GM21528 (cell line): ENCODE data around the gene MLKL.
"Not testable (repeated sequence)": the region's sequence is repeated elsewhere in the genome, so short reads cannot be mapped to it uniquely, and the experiment has no call there.

Source experiments
- ATAC-seq: cut with Tn5 transposase; IDR thresholded peaks from one replicate; pipeline ENCODE4 v1.9.1; 2021; ENCODE audit warnings: mild to moderate bottlenecking, moderate library complexity; ENCODE audit not compliant: unreplicated experiment, low FRiP score

Gene MLKL

GRCh38 chr16:74657870-74658642, 42.6 kb downstream of the MLKL start:
- ATAC-seq = no peak

GRCh38 chr16:74654536-74655050, 46.1 kb downstream of the MLKL start:
- ATAC-seq = no peak

GRCh38 chr16:74652883-74653282, 47.8 kb downstream of the MLKL start:
- not testable (repeated sequence) for ATAC-seq

- no peak for ATAC-seq
Measured at GRCh38 chr16:74652249-74652648, 48.4 kb downstream of the MLKL start.

- ATAC-seq = no peak
Measured at GRCh38 chr16:74651841-74652240, 48.8 kb downstream of the MLKL start.

GRCh38 chr16:74650966-74651567, 49.6 kb downstream of the MLKL start:
- no peak for ATAC-seq

- ATAC-seq = no peak
Measured at GRCh38 chr16:74649839-74650504, 50.7 kb downstream of the MLKL start.

GRCh38 chr16:74641969-74642368, 58.7 kb downstream of the MLKL start:
- no peak for ATAC-seq

- ATAC-seq = no peak
Measured at GRCh38 chr16:74637742-74638453, 62.8 kb downstream of the MLKL start.

- no peak for ATAC-seq
Measured at GRCh38 chr16:74635303-74635702, 65.4 kb downstream of the MLKL start.

- no peak for ATAC-seq
Measured at GRCh38 chr16:74633686-74634085, 67.0 kb downstream of the MLKL start.

- no peak for ATAC-seq
Measured at GRCh38 chr16:74627506-74628220, 73.0 kb downstream of the MLKL start.

GRCh38 chr16:74626741-74627416, 73.8 kb downstream of the MLKL start:
- no peak for ATAC-seq

GRCh38 chr16:74625500-74626350, 74.9 kb downstream of the MLKL start:
- no peak for ATAC-seq

GRCh38 chr16:74623839-74624235, 76.8 kb downstream of the MLKL start:
- ATAC-seq = no peak

GRCh38 chr16:74623214-74623838, 77.3 kb downstream of the MLKL start:
- ATAC-seq = no peak

GRCh38 chr16:74622005-74622404, 78.7 kb downstream of the MLKL start:
- no peak for ATAC-seq
